Measurements from ENCODE around the gene NCAM2.

NCAM2 gene

GRCh38 chr21:21159253-21159899, 161.2 kb downstream of the NCAM2 start:
- Histone ChIP-seq H3K36me3 (ENCODE audit: control insufficient read depth, insufficient read depth, low read length) (no peaks in the 10 kb centered on the region), H3K4me1 (ENCODE audit: control insufficient read depth, insufficient read depth, low read length) (no peaks in the 10 kb centered on the region), H3K27me3 (ENCODE audit: control insufficient read depth, insufficient read depth, low read length, poor library complexity, severe bottlenecking) (no peaks in the 10 kb centered on the region), H3K9me3 (ENCODE audit: control insufficient read depth, low read length) (no peaks in the 10 kb centered on the region), H3K27ac (ENCODE audit: insufficient read depth, low read depth, low read length, poor library complexity, severe bottlenecking) (no peak overlapping the region), H3K4me3 (ENCODE audit: insufficient read depth, low read depth, low read length) (no peak overlapping the region)
- WGBS, 2 experiments: 91 to 100% methylated on average over 2 to 3 of the region's 3 CpGs

GRCh38 chr21:21162786-21163185, 164.6 kb downstream of the NCAM2 start:
- H3K4me1 ChIP-seq (ENCODE audit: control insufficient read depth, insufficient read depth, low read length): no peaks in the 10 kb centered on the region
- no peak overlapping the region for H3K4me3 ChIP-seq (ENCODE audit: insufficient read depth, low read depth, low read length)
- H3K27me3 ChIP-seq (ENCODE audit: control insufficient read depth, insufficient read depth, low read length, poor library complexity, severe bottlenecking): no peaks in the 10 kb centered on the region
- WGBS, 2 experiments: 96% methylated on average over 4 of the region's 4 CpGs
- no peak overlapping the region for H3K27ac ChIP-seq (ENCODE audit: insufficient read depth, low read depth, low read length, poor library complexity, severe bottlenecking)
- no peaks in the 10 kb centered on the region for H3K36me3 ChIP-seq (ENCODE audit: control insufficient read depth, insufficient read depth, low read length)
- H3K9me3 ChIP-seq (ENCODE audit: control insufficient read depth, low read length): no peaks in the 10 kb centered on the region

- WGBS, 2 experiments: 62 to 73% methylated on average over 1 of the region's 1 CpG
- Histone ChIP-seq H3K27ac (ENCODE audit: insufficient read depth, low read depth, low read length, poor library complexity, severe bottlenecking) (no peak overlapping the region), H3K4me3 (ENCODE audit: insufficient read depth, low read depth, low read length) (no peak overlapping the region), H3K36me3 (ENCODE audit: control insufficient read depth, insufficient read depth, low read length) (no peaks in the 10 kb centered on the region), H3K4me1 (ENCODE audit: control insufficient read depth, insufficient read depth, low read length) (no peaks in the 10 kb centered on the region), H3K9me3 (ENCODE audit: control insufficient read depth, low read length) (no peaks in the 10 kb centered on the region), H3K27me3 (ENCODE audit: control insufficient read depth, insufficient read depth, low read length, poor library complexity, severe bottlenecking) (no peaks in the 10 kb centered on the region)
These were observed 165.7 kb downstream of the NCAM2 start for GRCh38 chr21:21163904-21164303.

- Histone ChIP-seq H3K36me3 (ENCODE audit: control insufficient read depth, insufficient read depth, low read length) (no peaks in the 10 kb centered on the region), H3K27me3 (ENCODE audit: control insufficient read depth, insufficient read depth, low read length, poor library complexity, severe bottlenecking) (no peaks in the 10 kb centered on the region), H3K27ac (ENCODE audit: insufficient read depth, low read depth, low read length, poor library complexity, severe bottlenecking) (no peak overlapping the region), H3K4me3 (ENCODE audit: insufficient read depth, low read depth, low read length) (no peak overlapping the region), H3K9me3 (ENCODE audit: control insufficient read depth, low read length) (no peaks in the 10 kb centered on the region), H3K4me1 (ENCODE audit: control insufficient read depth, insufficient read depth, low read length) (no peaks in the 10 kb centered on the region)
- WGBS, 2 experiments: 90 to 96% methylated on average over 2 of the region's 2 CpGs
These were observed 166.9 kb downstream of the NCAM2 start for GRCh38 chr21:21165063-21165645.

GRCh38 chr21:21174676-21175075, 176.5 kb downstream of the NCAM2 start:
- WGBS, 2 experiments: 100% methylated on average over 2 of the region's 2 CpGs; no CpG with 5 or more reads in 1 of the 2 experiments

GRCh38 chr21:21175798-21176334, 177.7 kb downstream of the NCAM2 start:
- H3K27me3 ChIP-seq (ENCODE audit: control insufficient read depth, insufficient read depth, low read length, poor library complexity, severe bottlenecking): no peaks in the 10 kb centered on the region
- no peak overlapping the region for H3K4me3 ChIP-seq (ENCODE audit: insufficient read depth, low read depth, low read length)
- H3K9me3 ChIP-seq (ENCODE audit: control insufficient read depth, low read length): no peaks in the 10 kb centered on the region
- 88% methylated on average over 1 of the region's 1 CpG; no CpG with 5 or more reads in 1 of the 2 experiments for WGBS, 2 experiments
- no peak overlapping the region for H3K27ac ChIP-seq (ENCODE audit: insufficient read depth, low read depth, low read length, poor library complexity, severe bottlenecking)
- H3K4me1 ChIP-seq (ENCODE audit: control insufficient read depth, insufficient read depth, low read length): no peaks in the 10 kb centered on the region
- no peaks in the 10 kb centered on the region for H3K36me3 ChIP-seq (ENCODE audit: control insufficient read depth, insufficient read depth, low read length)

More at GRCh38 chr21:21174676-21175075, 176.5 kb downstream of the NCAM2 start:
- Histone ChIP-seq H3K4me1 (ENCODE audit: control insufficient read depth, insufficient read depth, low read length) (no peaks in the 10 kb centered on the region), H3K27me3 (ENCODE audit: control insufficient read depth, insufficient read depth, low read length, poor library complexity, severe bottlenecking) (no peaks in the 10 kb centered on the region), H3K27ac (ENCODE audit: insufficient read depth, low read depth, low read length, poor library complexity, severe bottlenecking) (no peak overlapping the region), H3K36me3 (ENCODE audit: control insufficient read depth, insufficient read depth, low read length) (no peaks in the 10 kb centered on the region), H3K4me3 (ENCODE audit: insufficient read depth, low read depth, low read length) (no peak overlapping the region), H3K9me3 (ENCODE audit: control insufficient read depth, low read length) (no peaks in the 10 kb centered on the region)

GRCh38 chr21:21177353-21177986, 179.3 kb downstream of the NCAM2 start:
- H3K36me3 ChIP-seq (ENCODE audit: control insufficient read depth, insufficient read depth, low read length): no peaks in the 10 kb centered on the region
- no peak overlapping the region for H3K4me3 ChIP-seq (ENCODE audit: insufficient read depth, low read depth, low read length)
- WGBS, 2 experiments: no CpG with 5 or more reads among the region's 1 CpG
- no peaks in the 10 kb centered on the region for H3K4me1 ChIP-seq (ENCODE audit: control insufficient read depth, insufficient read depth, low read length)
- no peaks in the 10 kb centered on the region for H3K27me3 ChIP-seq (ENCODE audit: control insufficient read depth, insufficient read depth, low read length, poor library complexity, severe bottlenecking)
- H3K9me3 ChIP-seq (ENCODE audit: control insufficient read depth, low read length): no peaks in the 10 kb centered on the region
- H3K27ac ChIP-seq (ENCODE audit: insufficient read depth, low read depth, low read length, poor library complexity, severe bottlenecking): no peak overlapping the region

- no peak overlapping the region for H3K4me3 ChIP-seq (ENCODE audit: insufficient read depth, low read depth, low read length)
- H3K27ac ChIP-seq (ENCODE audit: insufficient read depth, low read depth, low read length, poor library complexity, severe bottlenecking): no peak overlapping the region
- H3K4me1 ChIP-seq (ENCODE audit: control insufficient read depth, insufficient read depth, low read length): no peaks in the 10 kb centered on the region
- no peaks in the 10 kb centered on the region for H3K27me3 ChIP-seq (ENCODE audit: control insufficient read depth, insufficient read depth, low read length, poor library complexity, severe bottlenecking)
- WGBS, 2 experiments: 91 to 92% methylated on average over 4 to 5 of the region's 7 CpGs
- H3K36me3 ChIP-seq (ENCODE audit: control insufficient read depth, insufficient read depth, low read length): no peaks in the 10 kb centered on the region
- no peaks in the 10 kb centered on the region for H3K9me3 ChIP-seq (ENCODE audit: control insufficient read depth, low read length)
These were observed 181.6 kb downstream of the NCAM2 start for GRCh38 chr21:21179619-21180298.

- Histone ChIP-seq H3K27ac (ENCODE audit: insufficient read depth, low read depth, low read length, poor library complexity, severe bottlenecking) (no peak overlapping the region), H3K4me3 (ENCODE audit: insufficient read depth, low read depth, low read length) (no peak overlapping the region), H3K36me3 (ENCODE audit: control insufficient read depth, insufficient read depth, low read length) (no peaks in the 10 kb centered on the region), H3K9me3 (ENCODE audit: control insufficient read depth, low read length) (no peaks in the 10 kb centered on the region), H3K27me3 (ENCODE audit: control insufficient read depth, insufficient read depth, low read length, poor library complexity, severe bottlenecking) (no peaks in the 10 kb centered on the region), H3K4me1 (ENCODE audit: control insufficient read depth, insufficient read depth, low read length) (no peaks in the 10 kb centered on the region)
- 94% methylated on average over 2 to 3 of the region's 3 CpGs for WGBS, 2 experiments
These were observed 184.3 kb downstream of the NCAM2 start for GRCh38 chr21:21182401-21183010.
